Renal cortical epithelial cell (primary cell): Measurements from ENCODE around the gene RNF157. TPM values are rescaled to one million over a fixed set of nuclear protein-coding genes. Genes with fewer than 3 reads are reported as not detected.
"Not testable (repeated sequence)": the region's sequence is repeated elsewhere in the genome, so short reads cannot be mapped to it uniquely, and the experiment has no call there.

ENCODE experiments used
- DNase-seq: peaks from one replicate; pipeline ENCODE4 v3.0.0-alpha.2; 2011; ENCODE audit warnings: low read depth
- total RNA-seq: library from RNA; depleted of rRNA; stranded (reverse); fragments of >200 nt; gene quantifications from 2 replicates; pipeline ENCODE4 v1.2.3, GENCODE V29; 2014

The RNF157 gene
- total RNA-seq, 1 donor from 2014 or later, result 3.6 TPM

- no peak for DNase-seq
Observed at GRCh38 chr17:76189741-76190140, 50.6 kb downstream of the RNF157 start.

- DNase-seq, result no peak
Observed at GRCh38 chr17:76189247-76189646, 51.0 kb downstream of the RNF157 start.

- DNase-seq, result no peak
Observed at GRCh38 chr17:76188213-76189016, 51.9 kb downstream of the RNF157 start.

- not testable (repeated sequence) for DNase-seq
Observed at GRCh38 chr17:76186774-76187173, 53.5 kb downstream of the RNF157 start.

GRCh38 chr17:76184290-76184689 lies 56.0 kb downstream of the RNF157 start:
- DNase-seq, result no peak

GRCh38 chr17:76182016-76182764 lies 58.1 kb downstream of the RNF157 start:
- DNase-seq, result peak; percentile 80

- no peak for DNase-seq
Observed at GRCh38 chr17:76179496-76180467, 60.5 kb downstream of the RNF157 start.

- no peak for DNase-seq
Observed at GRCh38 chr17:76178124-76178523, 62.2 kb downstream of the RNF157 start.

- no peak for DNase-seq
Observed at GRCh38 chr17:76176701-76177574, 63.4 kb downstream of the RNF157 start.

- DNase-seq, result no peak
Observed at GRCh38 chr17:76174037-76174436, 66.3 kb downstream of the RNF157 start.

- DNase-seq, result no peak
Observed at GRCh38 chr17:76173474-76173873, 66.8 kb downstream of the RNF157 start.

GRCh38 chr17:76171706-76172105 lies 68.6 kb downstream of the RNF157 start:
- DNase-seq, result no peak

- DNase-seq, result no peak
Observed at GRCh38 chr17:76170114-76170513, 70.2 kb downstream of the RNF157 start.

- DNase-seq, result no peak
Observed at GRCh38 chr17:76166906-76167305, 73.4 kb downstream of the RNF157 start.

GRCh38 chr17:76166168-76166567 lies 74.1 kb downstream of the RNF157 start:
- DNase-seq, result no peak

- no peak for DNase-seq
Observed at GRCh38 chr17:76164331-76164730, 76.0 kb downstream of the RNF157 start.

- DNase-seq, result no peak
Observed at GRCh38 chr17:76163919-76164318, 76.4 kb downstream of the RNF157 start.

- no peak for DNase-seq
Observed at GRCh38 chr17:76161619-76162266, 78.5 kb downstream of the RNF157 start.

GRCh38 chr17:76160896-76161528 lies 79.3 kb downstream of the RNF157 start:
- DNase-seq, result peak; percentile 51

- DNase-seq, result no peak
Observed at GRCh38 chr17:76159157-76159556, 81.1 kb downstream of the RNF157 start.
